ENCODE measurements around the gene TXNDC17.

TXNDC17 gene

GRCh38 chr17:6686026-6686425 lies 45.2 kb downstream of the TXNDC17 start:
- ChIA-PET CTCF (interaction anchor here (0.6 to 0.9 kb wide), 2 partner anchors 14 to 16 kb away, joined by 3 to 5 read pairs; no protein-coding TSS in a partner anchor), POLR2A (no interaction called here)
- TF ChIP-seq ZBTB7A (tag by site-specific recombination; IDR thresholded peaks at IDR 0.05; ENCODE audit: low read depth) (no peak), ZBTB8A (tag by site-specific recombination; IDR thresholded peaks at IDR 0.05) (no peak), ZNF548 (tag by site-specific recombination; IDR thresholded peaks at IDR 0.05) (no peak), KLF1 (tag by site-specific recombination; IDR thresholded peaks at IDR 0.05) (no peak), ZBTB20 (tag by site-specific recombination; IDR thresholded peaks at IDR 0.05) (no peak), ZNF23 (tag by site-specific recombination; IDR thresholded peaks at IDR 0.05; ENCODE audit: borderline replicate concordance) (no peak), SP7 (tag by site-specific recombination; IDR thresholded peaks at IDR 0.05) (no peak), INSM2 (tag by site-specific recombination; IDR thresholded peaks at IDR 0.05) (no peak), ZFHX2 (tag by site-specific recombination; conservative IDR thresholded peaks at IDR 0.05) (no peak), ZNF341 (tag by site-specific recombination; IDR thresholded peaks at IDR 0.05; ENCODE audit: low read depth) (no peak), ZSCAN18 (tag by site-specific recombination; IDR thresholded peaks at IDR 0.05) (no peak), ZNF530 (tag by site-specific recombination; IDR thresholded peaks at IDR 0.05; ENCODE audit: low read depth) (no peak), ZNF580 (tag by site-specific recombination; IDR thresholded peaks at IDR 0.05) (no peak), ZSCAN30 (tag by site-specific recombination; IDR thresholded peaks at IDR 0.05) (no peak), ZNF354C (tag by site-specific recombination; IDR thresholded peaks at IDR 0.05; ENCODE audit: borderline replicate concordance, low read depth) (no peak), ZBTB17 (tag by site-specific recombination; IDR thresholded peaks at IDR 0.05) (no peak), ZNF843 (tag by site-specific recombination; IDR thresholded peaks at IDR 0.05) (no peak), TCF7L2 (IDR thresholded peaks at IDR 0.05; ENCODE audit: borderline replicate concordance, low read depth, low read length) (no peak)
- Histone ChIP-seq H3K36me3 (ENCODE audit: control insufficient read depth in 2 of 2, insufficient read depth in 1 of 2, low read length in 2 of 2) (no peaks in the 10 kb centered on the region), H3K4me1 (ENCODE audit: control insufficient read depth, insufficient read depth, low read length) (no peaks in the 10 kb centered on the region), H3K9me3 (ENCODE audit: control insufficient read depth, insufficient read depth, low read depth, low read length) (no peaks in the 10 kb centered on the region), H3K27ac (ENCODE audit: extremely low read depth, low read depth, low read length) (no peak overlapping the region), H3K4me3 (ENCODE audit: low read depth, low read length) (no peak overlapping the region)

- Histone ChIP-seq H3K4me1 (ENCODE audit: control insufficient read depth, insufficient read depth, low read length) (no peaks in the 10 kb centered on the region), H3K27ac (ENCODE audit: extremely low read depth, low read depth, low read length) (no peak overlapping the region), H3K36me3 (ENCODE audit: control insufficient read depth in 2 of 2, insufficient read depth in 1 of 2, low read length in 2 of 2) (no peaks in the 10 kb centered on the region), H3K9me3 (ENCODE audit: control insufficient read depth, insufficient read depth, low read depth, low read length) (no peaks in the 10 kb centered on the region), H3K4me3 (ENCODE audit: low read depth, low read length) (no peak overlapping the region)
- ChIA-PET POLR2A (no interaction called here), CTCF (interaction anchor here (0.6 kb wide), 1 partner anchor 16 kb away, joined by 4 read pairs; no protein-coding TSS in a partner anchor)
- no peak for TF ChIP-seq KLF8 (tag by site-specific recombination; IDR thresholded peaks at IDR 0.05)
- no peak for TF ChIP-seq SCRT1 (tag by site-specific recombination; IDR thresholded peaks at IDR 0.05; ENCODE audit: borderline replicate concordance)
- no peak for TF ChIP-seq ZNF843 (tag by site-specific recombination; IDR thresholded peaks at IDR 0.05)
- TF ChIP-seq PBX3 (CRISPR knock-in tag; IDR thresholded peaks at IDR 0.05): no peak
- no peak for TF ChIP-seq ATF2 (tag by site-specific recombination; IDR thresholded peaks at IDR 0.05; ENCODE audit: low read depth)
Observed at GRCh38 chr17:6688944-6689343, 48.1 kb downstream of the TXNDC17 start.
